T-cell (primary cell): ENCODE measurements around the gene DBNDD1. TPM values are rescaled to one million over a fixed set of nuclear protein-coding genes. Genes with fewer than 3 reads are reported as not detected.

Experiments used
- ATAC-seq, 4 experiments: fragments of 200-7000 bp in 3 of 4; fragments of 150-1000 bp in 1 of 4; cut with Tn5 transposase; replicated peaks in 1 of 4; 1 replicate in 3 of 4; 2 replicates in 1 of 4; pipeline ENCODE4 v1.10.0; 2021; ENCODE audit warnings: moderate library complexity in 3 of 4, mild to moderate bottlenecking in 2 of 4, moderate number of reproducible peaks in 1 of 4
- CTCF ChIA-PET, 2 donors: fragments of 300-600 bp; sonication (Branson Sonifier 250); formaldehyde crosslinking; loops; one replicate each; lab custom pipeline; 2022; ENCODE audit warnings: antibody characterized with exemption in 2 of 2; lab: Charles Lee
- POLR2A ChIA-PET, 2 donors: fragments of 300-600 bp; sonication (Branson Sonifier 250); formaldehyde crosslinking; loops; one replicate each; lab custom pipeline; 2022; ENCODE audit warnings: antibody characterized with exemption in 2 of 2; lab: Charles Lee
- DNase-seq, 35 experiments: peaks; one replicate each; pipeline versions ENCODE4 v3.0.0 to v3.0.0-alpha.2; 2013 to 2023
- H3K27ac ChIP-seq: one replicate; pipeline ENCODE4 v1.5.1; 2013; ENCODE audit warnings: low read length
- H3K27me3 ChIP-seq, 2 experiments: replicated peaks in 1 of 2; 1 replicate in 1 of 2; 2 replicates in 1 of 2; pipeline versions ENCODE4 v1.6.1 to v1.7.0; 2013; ENCODE audit warnings: low read length in 1 of 2, mixed read lengths in 1 of 2; ENCODE audit not compliant: control insufficient read depth in 2 of 2, insufficient read depth in 2 of 2; ENCODE audit errors: extremely low read depth in 1 of 2
- H3K36me3 ChIP-seq, 2 donors: 1 replicate in 1 of 2; 2 replicates in 1 of 2; pipeline versions ENCODE4 v1.6.1 to v1.7.0; 2013; ENCODE audit warnings: low read length in 1 of 2; ENCODE audit not compliant: control insufficient read depth in 2 of 2, insufficient read depth in 1 of 2; ENCODE audit errors: extremely low read depth in 1 of 2
- H3K4me1 ChIP-seq, 2 experiments: 1 replicate in 1 of 2; 2 replicates in 1 of 2; pipeline versions ENCODE4 v1.6.1 to v1.7.0; 2013; ENCODE audit warnings: low read length in 2 of 2, mixed read lengths in 1 of 2; ENCODE audit not compliant: insufficient read depth in 2 of 2, control insufficient read depth in 1 of 2; ENCODE audit errors: extremely low read depth in 1 of 2
- H3K4me3 ChIP-seq, 2 donors: 1 replicate in 1 of 2; 2 replicates in 1 of 2; pipeline versions ENCODE4 v1.5.1 to v1.7.0; 2013; ENCODE audit warnings: mild to moderate bottlenecking in 2 of 2, low read length in 1 of 2, moderate library complexity in 1 of 2; ENCODE audit not compliant: control insufficient read depth in 1 of 2; ENCODE audit errors: extremely low read depth in 1 of 2
- H3K9me3 ChIP-seq: 2 replicates; pipeline ENCODE4 v1.7.0; 2013
- H3K27ac Mint-ChIP-seq, 2 donors: one replicate each; pipeline ENCODE4 v1.8.0; 2020 to 2021; ENCODE audit warnings: mild to moderate bottlenecking in 2 of 2, mixed read lengths in 2 of 2
- H3K27me3 Mint-ChIP-seq, 2 donors: one replicate each; pipeline ENCODE4 v1.8.0; 2021 to 2022; ENCODE audit warnings: mixed read lengths in 2 of 2
- H3K36me3 Mint-ChIP-seq: one replicate; pipeline ENCODE4 v1.8.0; 2021; ENCODE audit warnings: mixed read lengths
- H3K4me1 Mint-ChIP-seq, 3 donors: one replicate each; pipeline ENCODE4 v1.8.0; 2020 to 2022; ENCODE audit warnings: mixed read lengths in 3 of 3, mild to moderate bottlenecking in 1 of 3
- H3K4me3 Mint-ChIP-seq, 3 donors: one replicate each; pipeline ENCODE4 v1.8.0; 2020 to 2022; ENCODE audit warnings: mild to moderate bottlenecking in 3 of 3, mixed read lengths in 3 of 3, moderate library complexity in 3 of 3
- H3K9me3 Mint-ChIP-seq, 3 donors: one replicate each; pipeline ENCODE4 v1.8.0; 2020 to 2022; ENCODE audit warnings: mixed read lengths in 3 of 3
- WGBS: methylation state at CpG from one replicate; pipeline ENCODE4 v1.1.5; 2013; ENCODE audit warnings: missing lambda C conversion rate; ENCODE audit not compliant: insufficient coverage; 5-methylcytosine and 5-hydroxymethylcytosine counted together
- total RNA-seq, 35 experiments: library from RNA in 6 of 35; stranded (reverse) in 6 of 35; fragments of 120-200 nt in 1 of 35; gene quantifications; one replicate each; pipeline versions ENCODE4 v1.2.1 to v1.2.4 and lab custom pipeline; 2013 to 2026

DBNDD1 gene
- total RNA-seq, 5 donors from 2014 or later (not counting 1 experiment from before 2014, with no cell fraction given): 0.70 to 3.6 (median 0.88) TPM

GRCh38 chr16:89966756-89967155 is 52.5 kb downstream of the DBNDD1 start:
- ATAC-seq (no peak), DNase-seq (no peak)
- Mint-ChIP-seq H3K9me3 (no peaks in the 10 kb centered on the region), H3K4me1 (peaks cover 5 to 11% (median 10%) of the 10 kb centered on the region in 3 donors), H3K27ac (no peak overlapping the region), H3K27me3 (no peaks in the 10 kb centered on the region), H3K4me3 (no peak overlapping the region), H3K36me3 (peaks cover 3% of the 10 kb centered on the region)
- ChIA-PET CTCF (interaction anchor here in 1 of 2 donors (0.7 kb wide), 1 partner anchor 24 kb away, joined by 6 read pairs; no protein-coding TSS in a partner anchor), POLR2A (no interaction called here)
- Histone ChIP-seq H3K4me1 (peaks cover 4 to 10% of the 10 kb centered on the region in 2 experiments), H3K27ac (no peak overlapping the region), H3K36me3 (peaks cover 6% of the 10 kb centered on the region in 2 donors), H3K4me3 (no peak overlapping the region), H3K9me3 (no peaks in the 10 kb centered on the region), H3K27me3 (no peaks in the 10 kb centered on the region)
- 94% methylated on average over 7 of the region's 9 CpGs for WGBS

- peaks cover 7 to 8% of the 10 kb centered on the region in 2 donors for H3K36me3 ChIP-seq
- ChIA-PET CTCF (interaction anchor here in 1 of 2 donors (0.7 kb wide), 1 partner anchor 23 kb away, joined by 6 read pairs; no protein-coding TSS in a partner anchor), POLR2A (no interaction called here)
- Mint-ChIP-seq H3K36me3 (peaks cover 10% of the 10 kb centered on the region), H3K9me3 (no peaks in the 10 kb centered on the region), H3K27me3 (no peaks in the 10 kb centered on the region), H3K27ac (no peak overlapping the region), H3K4me1 (no peaks in the 10 kb centered on the region), H3K4me3 (no peak overlapping the region)
- DNase-seq (no peak), ATAC-seq (no peak)
- H3K9me3 ChIP-seq: no peaks in the 10 kb centered on the region
- no peak overlapping the region for H3K27ac ChIP-seq
- H3K27me3 ChIP-seq: no peaks in the 10 kb centered on the region
- 92% methylated on average over 24 of the region's 30 CpGs for WGBS
- no peaks in the 10 kb centered on the region for H3K4me1 ChIP-seq
- no peak overlapping the region for H3K4me3 ChIP-seq
Measured at GRCh38 chr16:89965447-89966225, 53.6 kb downstream of the DBNDD1 start.

GRCh38 chr16:89964201-89964600 is 55.1 kb downstream of the DBNDD1 start:
- POLR2A ChIA-PET: no interaction called here
- ATAC-seq: no peak
- 95% methylated on average over 23 of the region's 25 CpGs for WGBS

GRCh38 chr16:89962754-89963498 is 56.3 kb downstream of the DBNDD1 start:
- H3K36me3 ChIP-seq: peaks cover 9 to 18% of the 10 kb centered on the region in 2 donors
- no peak overlapping the region for H3K27ac Mint-ChIP-seq
- H3K36me3 Mint-ChIP-seq: peaks cover 33% of the 10 kb centered on the region
- H3K27ac ChIP-seq: no peak overlapping the region
- no peak for ATAC-seq
- no peak for DNase-seq
- WGBS: 92% methylated on average over 22 of the region's 26 CpGs
- ChIA-PET POLR2A (no interaction called here), CTCF (no interaction called here)
- no peaks in the 10 kb centered on the region for H3K27me3 ChIP-seq
- no peak overlapping the region for H3K4me3 Mint-ChIP-seq
- H3K4me1 ChIP-seq: no peaks in the 10 kb centered on the region
- no peak overlapping the region for H3K4me3 ChIP-seq
- no peaks in the 10 kb centered on the region for H3K4me1 Mint-ChIP-seq
- H3K9me3 ChIP-seq: no peaks in the 10 kb centered on the region
- no peaks in the 10 kb centered on the region for H3K27me3 Mint-ChIP-seq
- H3K9me3 Mint-ChIP-seq: no peaks in the 10 kb centered on the region

More at GRCh38 chr16:89964201-89964600, 55.1 kb downstream of the DBNDD1 start:
- H3K4me3 ChIP-seq: no peak overlapping the region
- no peaks in the 10 kb centered on the region for H3K9me3 Mint-ChIP-seq
- CTCF ChIA-PET: no interaction called here
- no peak overlapping the region for H3K4me3 Mint-ChIP-seq
- H3K9me3 ChIP-seq: no peaks in the 10 kb centered on the region
- H3K4me1 ChIP-seq: no peaks in the 10 kb centered on the region
- H3K27me3 Mint-ChIP-seq: no peaks in the 10 kb centered on the region
- peaks cover 8 to 14% of the 10 kb centered on the region in 2 donors for H3K36me3 ChIP-seq
- no peaks in the 10 kb centered on the region for H3K4me1 Mint-ChIP-seq
- H3K27me3 ChIP-seq: no peaks in the 10 kb centered on the region
- no peak overlapping the region for H3K27ac ChIP-seq
- no peak for DNase-seq
- H3K27ac Mint-ChIP-seq: no peak overlapping the region
- H3K36me3 Mint-ChIP-seq: peaks cover 22% of the 10 kb centered on the region

- Histone ChIP-seq H3K4me1 (no peaks in the 10 kb centered on the region), H3K36me3 (peaks cover 17 to 22% of the 10 kb centered on the region in 2 donors), H3K27me3 (no peaks in the 10 kb centered on the region), H3K9me3 (no peaks in the 10 kb centered on the region), H3K4me3 (no peak overlapping the region), H3K27ac (no peak overlapping the region)
- no peaks in the 10 kb centered on the region for H3K27me3 Mint-ChIP-seq
- peaks cover 38% of the 10 kb centered on the region for H3K36me3 Mint-ChIP-seq
- H3K27ac Mint-ChIP-seq: no peak overlapping the region
- ChIA-PET POLR2A (no interaction called here), CTCF (no interaction called here)
- no peak overlapping the region for H3K4me3 Mint-ChIP-seq
- no peak for DNase-seq
- peaks cover 0 to under 1% (median 0%) of the 10 kb centered on the region in 3 donors for H3K4me1 Mint-ChIP-seq
- 94% methylated on average over 19 of the region's 23 CpGs for WGBS
- ATAC-seq: no peak
- H3K9me3 Mint-ChIP-seq: no peaks in the 10 kb centered on the region
Measured at GRCh38 chr16:89961920-89962319, 57.3 kb downstream of the DBNDD1 start.

GRCh38 chr16:89960966-89961365 is 58.3 kb downstream of the DBNDD1 start:
- ChIA-PET POLR2A (no interaction called here), CTCF (no interaction called here)
- Histone ChIP-seq H3K4me1 (no peaks in the 10 kb centered on the region), H3K4me3 (no peak overlapping the region), H3K27ac (no peak overlapping the region), H3K36me3 (peaks cover 14 to 20% of the 10 kb centered on the region in 2 donors), H3K9me3 (no peaks in the 10 kb centered on the region), H3K27me3 (no peaks in the 10 kb centered on the region)
- Mint-ChIP-seq H3K4me1 (peaks cover 0 to 2% (median 0%) of the 10 kb centered on the region in 3 donors), H3K27me3 (no peaks in the 10 kb centered on the region), H3K4me3 (no peak overlapping the region), H3K9me3 (no peaks in the 10 kb centered on the region), H3K36me3 (peaks cover 40% of the 10 kb centered on the region), H3K27ac (no peak overlapping the region)
- WGBS: 95% methylated on average over 13 of the region's 13 CpGs
- ATAC-seq (no peak), DNase-seq (no peak)
